ENCODE measurements around the gene CREB5.

Gene CREB5

DNA sequence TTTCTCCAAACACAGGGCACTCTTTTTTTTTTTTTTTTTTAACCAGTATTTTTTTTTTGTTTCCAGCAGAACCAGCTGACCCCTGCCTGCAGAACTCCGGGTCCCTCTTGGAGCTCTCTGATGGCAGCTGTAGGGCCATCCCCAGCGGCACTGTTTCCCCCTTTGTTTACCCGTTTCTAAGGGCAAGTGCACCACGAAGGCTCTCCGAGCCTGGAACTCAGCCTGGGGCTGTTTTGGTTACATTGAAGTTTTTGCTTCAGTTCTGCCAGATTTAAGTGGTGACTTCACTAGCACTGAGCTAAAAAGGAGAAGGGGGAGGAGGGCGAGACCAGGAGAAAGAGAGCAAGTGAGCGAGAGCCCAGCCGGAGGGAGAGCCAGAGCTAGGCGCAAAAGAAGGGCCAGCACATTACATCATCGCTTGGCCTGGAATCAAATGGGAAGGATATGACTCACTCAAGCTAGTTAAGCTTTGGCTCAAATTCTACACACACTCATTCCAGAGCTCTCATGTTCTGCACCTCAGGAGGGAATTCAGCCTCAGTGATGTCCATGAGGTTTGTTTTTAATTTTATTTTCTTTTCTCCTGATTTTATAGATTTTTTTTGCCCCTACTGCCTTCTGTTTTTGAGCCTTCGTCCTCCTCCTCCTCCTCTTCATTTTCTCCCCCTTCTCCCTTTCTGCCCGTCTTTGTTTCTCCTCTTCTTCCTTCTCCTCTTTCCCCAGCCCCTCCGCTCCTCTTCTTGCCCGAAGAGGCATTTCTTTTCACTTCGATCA lies 273.5 kb downstream of the CREB5 start:
- peak; percentile 100 for DNase-seq (ENCODE audit: low spot score)

DNA sequence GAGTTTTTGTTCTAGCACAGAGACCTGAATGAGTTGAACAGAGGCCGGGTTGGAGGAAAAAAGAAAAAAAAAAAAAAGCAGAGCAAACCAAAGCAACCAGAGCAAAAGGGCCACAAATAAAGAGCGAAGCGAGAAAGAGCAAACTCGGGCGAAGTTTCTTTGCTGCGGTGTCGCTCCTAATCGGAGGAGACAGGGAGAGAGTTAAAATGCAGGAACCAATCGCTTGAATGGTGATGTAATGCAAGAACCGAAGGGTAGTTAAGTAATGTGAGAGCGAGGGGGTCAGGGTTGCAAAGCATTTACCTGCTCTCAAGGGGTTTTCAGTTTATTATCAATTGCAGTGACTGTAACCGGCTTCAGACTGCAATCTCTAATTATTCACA lies 274.1 kb downstream of the CREB5 start:
- peak; percentile 70 for DNase-seq (ENCODE audit: low spot score)

DNA sequence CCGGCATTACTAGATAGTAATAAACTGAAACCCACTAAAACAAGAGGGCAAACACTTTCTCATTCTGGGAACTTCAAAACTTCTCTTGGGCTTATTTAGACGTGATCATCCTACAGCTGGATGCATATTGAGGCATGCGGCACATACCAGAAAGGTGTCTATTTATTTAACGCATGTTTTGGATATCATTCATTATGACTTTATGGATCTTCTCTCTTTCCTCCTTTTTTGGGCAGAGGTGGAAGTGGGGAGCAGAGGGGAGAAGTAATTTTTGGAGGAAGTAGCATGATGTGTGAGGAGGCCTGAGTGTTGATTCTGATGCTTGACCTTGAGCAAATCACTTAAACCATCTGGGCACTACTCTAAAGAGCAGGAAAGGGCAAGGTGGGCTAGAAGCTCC lies 275.2 kb downstream of the CREB5 start:
- DNase-seq (ENCODE audit: low spot score): no peak

DNA sequence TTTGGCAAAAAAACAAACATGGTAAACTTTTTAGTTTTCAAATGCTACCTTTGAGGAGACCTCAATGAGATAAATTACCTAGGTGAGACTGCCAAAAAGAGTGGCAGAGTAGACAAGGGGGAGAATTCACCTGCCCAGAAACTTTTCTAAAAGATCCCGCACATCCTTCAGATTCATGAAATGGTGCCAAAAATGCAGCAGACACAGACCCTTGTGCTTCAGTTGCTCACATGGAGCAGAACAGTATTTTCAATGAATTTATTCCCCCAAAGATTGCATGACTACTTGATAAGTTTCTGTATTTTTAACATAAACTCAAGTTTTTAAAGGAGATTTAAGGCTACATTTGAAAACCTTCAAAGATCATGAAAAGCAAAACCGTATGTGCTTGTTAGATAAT lies 275.9 kb downstream of the CREB5 start:
- DNase-seq (ENCODE audit: low spot score): no peak

DNA sequence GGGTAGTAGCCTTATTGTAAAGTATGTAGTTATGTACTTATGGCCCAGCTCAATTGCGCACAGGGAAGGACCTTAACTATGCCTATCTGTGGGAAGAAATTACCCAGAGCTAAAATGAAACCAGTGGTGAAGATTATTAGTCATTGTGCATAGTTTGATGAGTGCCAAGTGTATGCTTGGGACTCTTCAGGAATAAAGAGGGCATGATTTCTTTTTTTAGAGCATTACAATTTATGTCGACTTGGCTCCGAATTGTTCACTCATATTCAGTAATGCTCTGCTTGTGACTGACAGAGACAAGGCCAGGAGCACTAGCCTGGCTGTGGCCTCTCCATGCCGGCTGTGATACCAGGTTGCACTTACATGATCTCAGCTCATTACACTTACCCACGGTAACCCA lies 276.3 kb downstream of the CREB5 start:
- no peak for DNase-seq (ENCODE audit: low spot score)

DNA sequence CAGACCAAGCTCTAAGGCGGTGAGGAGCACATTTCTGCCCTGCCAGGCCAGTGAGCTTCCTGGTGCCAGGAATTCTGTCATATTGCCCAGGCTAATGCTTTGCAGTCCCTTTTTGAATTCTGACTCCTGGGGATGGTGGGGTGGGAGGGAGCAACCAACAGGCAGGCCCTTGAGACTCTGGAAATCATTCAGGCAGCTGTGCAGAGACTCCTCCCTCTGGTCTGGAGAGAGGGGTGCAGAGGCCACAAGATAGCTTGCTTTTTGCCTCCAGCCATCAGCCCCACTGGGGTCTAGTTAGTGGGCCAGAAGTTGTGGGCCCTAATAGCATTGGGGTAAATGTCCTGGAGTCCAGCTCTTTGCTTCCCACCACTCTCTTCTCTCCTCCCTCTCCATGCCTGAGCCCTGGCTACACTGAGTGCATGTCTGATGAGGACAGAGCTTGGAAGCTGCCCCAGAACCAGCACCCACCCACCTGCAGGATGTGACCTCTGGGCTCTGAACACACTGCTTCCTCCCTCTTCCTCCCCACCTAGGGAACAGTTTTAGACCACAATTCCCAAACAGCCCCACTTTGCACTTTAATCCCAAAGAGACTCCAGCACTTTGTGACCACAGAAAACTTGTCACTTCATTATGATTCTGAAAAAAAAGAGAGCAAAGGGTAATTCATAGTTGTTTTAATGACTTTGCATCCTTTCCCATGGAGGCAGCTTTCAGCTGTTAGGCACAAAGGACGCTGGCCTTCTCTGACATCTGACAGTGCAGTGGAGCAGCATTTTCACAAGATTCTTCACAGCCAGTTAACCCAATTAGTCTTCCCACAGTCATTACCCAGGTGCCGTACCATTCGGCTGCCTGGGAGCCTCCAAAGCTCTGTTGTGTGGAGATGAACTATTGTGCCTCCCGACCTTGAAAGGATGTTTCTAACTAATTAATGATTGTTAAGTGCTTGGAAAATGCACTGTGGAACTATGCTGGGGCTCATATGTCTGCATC lies 283.3 kb downstream of the CREB5 start:
- no peak for DNase-seq (ENCODE audit: low spot score)

DNA sequence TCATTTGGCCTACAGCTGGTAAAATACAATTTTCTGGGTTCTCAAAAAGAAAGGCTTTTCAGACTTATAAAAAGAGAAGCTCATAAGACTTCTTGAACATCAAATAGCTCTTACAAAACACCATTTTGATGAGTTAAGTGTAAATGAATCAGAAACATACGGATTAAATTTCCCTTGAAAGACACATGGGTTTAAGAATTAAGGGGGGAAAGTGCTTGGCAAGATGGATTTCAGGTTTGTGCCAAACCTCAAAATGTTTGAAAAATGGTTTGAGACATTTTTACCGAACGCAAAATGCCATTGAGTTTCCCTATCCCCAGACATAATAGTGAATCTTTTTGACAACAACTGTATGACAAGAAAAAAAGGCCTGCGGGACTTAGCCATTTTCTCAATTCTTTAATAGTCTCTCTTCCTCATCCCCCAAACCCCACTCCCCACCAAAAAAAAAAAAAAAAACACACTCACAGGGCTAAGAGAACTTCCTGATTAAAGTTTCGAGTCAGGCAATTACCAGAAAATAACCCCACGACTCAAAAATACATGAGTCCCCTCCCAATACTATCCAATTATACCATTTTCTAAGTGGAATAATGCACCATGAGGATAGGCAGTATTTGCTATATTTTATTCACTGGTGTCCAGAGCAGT lies 285.7 kb downstream of the CREB5 start:
- DNase-seq (ENCODE audit: low spot score): no peak

DNA sequence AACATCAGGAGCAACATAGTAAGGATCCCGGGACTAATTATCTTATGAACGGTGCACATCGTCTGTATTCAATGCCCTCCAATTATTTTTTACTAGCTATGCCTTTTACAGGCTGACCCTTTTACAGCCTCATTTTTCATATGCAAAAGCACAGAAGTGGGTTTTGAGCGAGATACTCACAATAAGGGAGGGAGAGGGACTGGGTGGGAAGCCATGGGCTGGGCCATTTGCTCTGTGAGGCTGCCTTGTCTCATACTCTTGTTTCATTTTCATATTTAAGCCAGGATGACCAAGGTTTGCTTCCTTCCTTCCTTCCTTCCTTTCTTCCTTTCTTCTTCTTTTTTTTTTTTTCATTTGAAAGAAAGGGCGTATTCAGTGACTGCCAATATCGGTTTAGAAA lies 286.5 kb downstream of the CREB5 start:
- no peak for DNase-seq (ENCODE audit: low spot score)

DNA sequence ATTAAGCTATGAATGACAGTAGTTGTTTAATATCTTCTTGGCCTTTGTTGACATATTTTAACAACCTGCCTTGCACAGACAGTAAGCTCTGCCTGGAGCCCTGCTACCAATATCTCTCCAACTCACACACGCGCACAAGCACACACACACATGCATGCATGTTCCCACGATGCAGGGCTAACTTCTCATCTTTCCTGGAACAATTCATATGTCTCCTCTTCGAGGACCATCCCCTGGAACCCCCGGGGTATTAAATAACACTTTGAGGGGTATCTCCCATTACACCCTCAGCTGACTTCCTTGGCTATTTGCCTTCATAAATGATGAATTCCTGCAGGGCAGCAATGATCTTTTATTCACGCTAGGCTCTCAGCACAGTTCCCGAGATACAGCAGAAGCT lies 287.8 kb downstream of the CREB5 start:
- no peak for DNase-seq (ENCODE audit: low spot score)

DNA sequence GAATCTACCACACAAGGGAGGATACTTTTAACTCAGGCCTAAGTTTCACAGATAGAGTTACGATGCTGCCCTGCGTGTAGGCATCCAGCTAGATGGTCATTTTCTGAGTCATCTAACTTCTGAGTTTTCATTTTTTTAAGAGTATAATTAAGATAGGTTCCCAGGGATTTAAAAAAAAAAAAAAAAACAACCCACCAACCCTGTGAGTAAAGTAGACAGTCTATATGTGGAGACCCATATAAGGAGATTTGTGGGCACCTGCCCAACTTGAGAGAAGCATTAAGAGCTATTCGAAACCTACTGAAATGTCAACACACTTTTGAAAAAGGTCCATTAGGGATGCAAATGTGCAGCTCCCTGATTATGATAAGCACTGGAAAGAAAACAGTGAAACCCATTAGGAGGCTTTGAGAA lies 288.5 kb downstream of the CREB5 start:
- DNase-seq (ENCODE audit: low spot score): no peak

DNA sequence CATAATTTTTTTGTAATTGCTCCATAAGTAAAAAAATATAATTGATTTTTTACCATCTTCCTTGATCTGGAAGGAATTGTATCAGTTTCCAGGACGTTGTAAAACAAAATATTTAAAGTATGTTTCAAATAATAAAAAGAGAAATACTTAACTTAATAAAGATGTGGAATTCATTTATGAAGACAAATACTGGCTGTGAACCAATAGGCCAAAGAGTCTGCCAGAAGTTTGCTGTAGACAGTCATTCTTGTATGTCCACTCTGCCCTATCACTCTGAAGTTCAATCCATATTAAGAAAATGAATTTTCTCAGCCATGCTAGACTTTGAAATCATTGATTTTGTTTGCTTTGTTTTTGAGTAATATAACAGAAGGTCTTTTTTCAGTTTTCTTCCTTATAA lies 289.4 kb downstream of the CREB5 start:
- no peak for DNase-seq (ENCODE audit: low spot score)

DNA sequence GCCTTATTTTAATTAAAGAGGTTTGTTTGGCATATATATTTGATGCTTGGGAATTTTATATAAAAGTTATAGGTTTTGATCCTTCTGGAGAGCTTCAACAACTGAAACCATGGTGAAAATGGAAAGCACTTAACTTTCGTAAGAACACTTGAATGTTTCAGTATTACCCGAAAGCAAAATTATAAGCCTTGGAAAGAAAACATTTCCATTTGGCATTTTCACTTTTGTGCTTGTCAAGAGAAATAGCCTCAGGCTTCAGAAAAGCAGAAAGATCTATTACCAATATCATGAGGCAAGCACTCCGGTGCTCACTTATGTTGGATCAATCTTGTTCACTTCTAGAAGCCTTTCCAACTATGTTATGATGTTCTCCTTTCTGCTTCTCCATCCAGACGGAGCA lies 289.9 kb downstream of the CREB5 start:
- DNase-seq (ENCODE audit: low spot score): no peak

DNA sequence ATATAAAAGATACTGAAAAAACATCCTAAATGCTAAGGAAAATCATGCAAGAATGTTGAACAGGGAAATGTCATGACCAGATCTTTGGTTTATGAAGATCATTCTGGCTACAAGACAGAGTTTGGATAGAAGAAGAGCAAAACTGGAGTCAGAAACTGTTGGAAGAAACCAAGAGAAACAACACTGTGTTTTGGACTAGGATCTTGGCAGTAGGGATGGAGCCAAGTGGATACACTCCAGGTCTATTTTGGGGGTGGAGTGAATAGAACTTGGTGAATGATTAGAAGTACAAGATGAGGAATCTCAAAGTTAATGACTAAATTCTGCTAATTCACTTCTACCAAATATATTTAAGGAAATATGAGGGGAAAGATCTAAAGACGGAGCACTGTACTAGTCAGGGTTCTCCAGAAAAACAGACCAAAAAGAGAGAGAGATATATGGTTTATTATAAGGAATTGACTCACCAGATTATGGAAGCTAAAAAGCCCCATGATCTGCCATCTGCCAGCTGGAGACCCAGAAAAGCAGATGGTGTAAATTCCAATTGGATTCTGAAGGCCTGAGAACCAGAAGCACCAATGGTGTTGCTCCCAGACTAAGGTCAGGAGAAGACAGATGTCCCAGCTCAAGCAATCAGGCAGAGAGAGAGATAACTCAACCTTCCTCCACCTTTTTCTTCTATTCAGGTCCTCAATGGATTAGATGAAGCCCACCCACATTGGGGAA lies 290.9 kb downstream of the CREB5 start:
- DNase-seq (ENCODE audit: low spot score): no peak

DNA sequence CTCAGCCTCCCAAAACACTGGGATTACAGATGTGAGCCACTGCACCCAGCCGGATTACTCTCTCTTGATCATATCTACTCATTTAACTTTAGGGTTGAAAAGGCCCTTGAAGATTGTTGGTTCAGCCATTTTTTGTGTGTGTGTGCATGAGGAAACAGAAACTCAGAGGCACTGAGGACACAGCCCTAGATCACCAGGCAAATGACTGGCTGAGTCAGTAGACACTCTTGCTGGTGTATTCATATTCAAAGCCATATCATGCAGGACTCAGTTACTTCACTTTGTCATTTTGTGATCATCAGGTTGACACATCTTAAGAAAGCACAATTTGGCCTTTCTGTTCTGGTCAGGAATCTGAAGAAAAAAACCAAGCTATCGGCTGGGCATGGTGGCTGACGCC lies 292.4 kb downstream of the CREB5 start:
- DNase-seq (ENCODE audit: low spot score): no peak

DNA sequence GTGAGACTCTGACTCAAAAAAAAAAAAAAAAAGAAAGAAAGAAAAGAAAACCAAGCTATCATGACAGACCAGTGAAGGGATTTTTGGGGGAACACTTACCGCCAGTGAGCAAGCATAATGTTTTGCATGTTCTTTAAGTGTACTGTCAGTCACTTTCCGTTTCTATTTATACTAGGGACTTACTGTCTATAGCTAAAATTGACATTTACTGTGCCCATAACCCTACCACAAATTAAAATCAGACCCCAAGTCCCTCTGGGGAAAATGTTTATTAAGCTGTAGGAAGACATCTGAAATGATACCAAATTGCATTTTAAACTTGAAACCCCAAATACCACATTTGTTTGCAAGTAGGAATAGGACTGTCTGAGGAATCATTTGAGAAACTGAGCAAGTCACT lies 293.0 kb downstream of the CREB5 start:
- no peak for DNase-seq (ENCODE audit: low spot score)

DNA sequence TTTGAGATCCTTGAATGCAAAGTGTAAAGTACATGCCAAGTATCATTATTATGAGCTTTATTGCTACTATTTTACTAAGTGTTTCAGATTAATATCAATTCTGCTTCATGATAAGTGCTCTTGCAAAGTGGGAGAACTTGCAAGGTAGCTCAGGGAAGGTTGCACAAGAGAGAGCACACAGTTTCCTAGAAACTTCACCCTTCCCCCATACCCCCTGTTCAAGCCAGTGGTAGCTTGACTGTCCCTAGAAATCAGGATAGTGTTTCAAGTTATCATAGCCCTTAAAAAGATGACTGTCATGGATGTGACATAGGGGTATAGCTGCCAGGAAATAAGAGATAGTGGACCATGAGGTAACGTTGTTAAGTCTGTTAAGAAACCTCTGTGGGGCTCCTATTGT lies 294.3 kb downstream of the CREB5 start:
- no peak for DNase-seq (ENCODE audit: low spot score)

DNA sequence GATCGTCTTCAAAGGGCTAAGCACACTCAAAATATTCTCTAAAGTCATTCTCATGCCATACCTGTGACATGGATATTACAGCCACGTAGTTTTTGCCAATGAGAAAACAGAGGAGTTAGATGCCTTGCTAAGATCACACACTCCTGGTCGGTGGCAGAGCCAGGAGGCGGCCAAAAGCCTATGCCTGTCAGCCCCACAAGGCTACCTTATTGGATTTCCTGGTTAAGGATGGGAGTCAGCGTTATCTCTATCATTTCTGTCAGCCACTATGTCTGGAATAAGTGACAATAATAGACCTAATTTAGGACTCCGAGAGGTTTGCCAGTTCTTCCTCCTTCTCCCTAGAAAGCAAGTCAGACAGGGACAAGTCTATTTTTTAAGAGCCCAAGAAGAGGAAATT lies 295.0 kb downstream of the CREB5 start:
- no peak for DNase-seq (ENCODE audit: low spot score)

DNA sequence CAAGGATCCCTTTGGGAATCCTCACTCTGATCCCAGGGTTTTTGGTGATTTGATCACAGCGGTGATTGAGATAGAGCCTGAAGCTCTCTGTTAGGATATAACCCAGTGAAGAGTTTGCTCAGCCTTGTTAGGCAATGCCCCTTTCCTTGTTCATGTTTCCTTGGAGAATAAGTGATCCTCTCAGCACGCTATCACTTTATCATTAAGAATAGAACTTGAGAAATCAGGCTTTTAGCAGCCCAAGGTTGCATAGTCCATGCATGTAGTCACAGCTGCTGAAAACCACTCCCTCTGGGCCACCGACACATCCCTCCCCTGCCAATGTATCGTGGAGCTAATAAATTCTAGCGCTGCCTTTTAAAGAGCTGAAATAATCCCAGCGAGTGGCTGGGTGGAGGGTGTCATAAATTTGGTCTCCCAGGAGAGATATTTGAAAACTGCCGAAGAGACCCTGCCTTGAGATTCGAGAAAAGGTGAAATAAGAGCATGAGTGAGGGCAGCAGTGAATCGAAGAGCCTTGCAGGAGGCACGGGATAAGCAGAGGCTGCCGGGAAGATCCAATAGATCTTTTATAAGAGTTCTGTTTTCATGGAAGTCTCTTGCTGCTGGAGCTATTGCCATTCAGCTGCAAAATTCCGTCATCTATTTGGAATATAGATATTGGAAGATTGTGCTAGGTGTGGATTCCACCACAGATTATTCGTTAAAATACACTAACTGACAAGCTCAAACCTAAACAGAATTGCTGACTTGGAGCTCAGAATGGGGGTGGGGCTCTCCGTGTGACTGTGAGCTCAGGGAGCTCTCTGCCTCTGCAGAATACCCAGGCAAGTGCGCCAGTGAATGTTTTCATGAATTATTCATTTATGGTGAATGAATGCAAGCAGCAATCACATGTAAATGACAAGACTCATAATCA lies 296.0 kb downstream of the CREB5 start:
- peak; percentile 94 for DNase-seq (ENCODE audit: low spot score)

DNA sequence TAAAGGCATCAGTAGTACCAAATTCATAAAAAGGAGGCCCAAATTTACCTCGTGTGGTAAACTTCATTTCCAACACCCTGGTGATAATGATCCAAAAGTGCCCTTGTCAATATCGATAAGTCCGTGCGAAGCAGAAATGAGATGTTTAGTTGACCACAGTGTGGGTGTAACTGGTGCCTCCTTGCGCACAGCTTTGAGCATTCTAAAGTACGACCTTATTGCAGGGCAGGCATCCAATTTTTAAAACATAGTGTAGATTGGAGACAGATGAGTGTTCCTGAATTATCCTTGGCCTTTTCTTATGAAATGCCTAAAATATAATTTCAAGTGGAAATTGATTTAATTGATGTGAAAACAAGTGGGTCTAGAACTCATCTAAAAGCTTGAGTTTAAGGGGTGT lies 297.4 kb downstream of the CREB5 start:
- DNase-seq (ENCODE audit: low spot score): no peak

DNA sequence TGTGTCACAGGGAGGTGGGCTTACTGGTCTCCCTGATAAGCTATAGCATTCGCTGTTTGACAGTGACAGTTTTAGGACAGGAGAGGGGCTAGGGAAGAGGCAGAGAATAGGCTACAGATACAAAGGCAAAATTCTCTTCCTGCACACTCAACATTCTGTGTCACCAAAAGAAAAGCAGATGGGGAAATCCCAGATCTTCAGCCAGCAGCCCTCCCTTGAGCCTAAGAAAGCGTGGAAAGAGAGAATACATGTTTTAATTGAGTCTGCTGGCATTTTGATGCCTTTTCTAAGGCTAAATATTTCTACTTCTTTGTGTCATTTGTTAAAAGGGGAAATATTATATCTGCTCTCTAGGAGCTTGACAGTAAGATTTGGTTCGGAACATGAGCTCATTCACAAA lies 298.8 kb downstream of the CREB5 start:
- DNase-seq (ENCODE audit: low spot score): no peak
